H7 (cell line): ENCODE results near the gene RAB36. TPM values are rescaled to one million over a fixed set of nuclear protein-coding genes. Genes with fewer than 3 reads are reported as not detected.

ENCODE experiments used
- DNase-seq: peaks from one replicate; pipeline ENCODE4 v3.0.0; 2012
- H3K27me3 ChIP-seq: 2 replicates; pipeline ENCODE4 v1.6.0; 2011; ENCODE audit warnings: mild to moderate bottlenecking, low read length; ENCODE audit not compliant: control insufficient read depth, insufficient read depth
- H3K36me3 ChIP-seq: replicated peaks from 2 replicates; pipeline ENCODE4 v1.5.1; 2011; ENCODE audit warnings: low read length; ENCODE audit not compliant: control insufficient read depth, insufficient read depth
- H3K4me3 ChIP-seq: 2 replicates; pipeline ENCODE4 v1.5.1; 2011; ENCODE audit warnings: low read depth, mild to moderate bottlenecking, control low read depth, low read length, moderate library complexity; ENCODE audit not compliant: insufficient read depth
- total RNA-seq: library from RNA; depleted of rRNA; stranded (reverse); fragments of >200 nt; shearing (Covaris generic); gene quantifications from 2 replicates; pipeline ENCODE4 v1.2.3, GENCODE V29; 2014

The RAB36 gene
- total RNA-seq, 1 experiment from 2014 or later: 1.7 TPM

DNA sequence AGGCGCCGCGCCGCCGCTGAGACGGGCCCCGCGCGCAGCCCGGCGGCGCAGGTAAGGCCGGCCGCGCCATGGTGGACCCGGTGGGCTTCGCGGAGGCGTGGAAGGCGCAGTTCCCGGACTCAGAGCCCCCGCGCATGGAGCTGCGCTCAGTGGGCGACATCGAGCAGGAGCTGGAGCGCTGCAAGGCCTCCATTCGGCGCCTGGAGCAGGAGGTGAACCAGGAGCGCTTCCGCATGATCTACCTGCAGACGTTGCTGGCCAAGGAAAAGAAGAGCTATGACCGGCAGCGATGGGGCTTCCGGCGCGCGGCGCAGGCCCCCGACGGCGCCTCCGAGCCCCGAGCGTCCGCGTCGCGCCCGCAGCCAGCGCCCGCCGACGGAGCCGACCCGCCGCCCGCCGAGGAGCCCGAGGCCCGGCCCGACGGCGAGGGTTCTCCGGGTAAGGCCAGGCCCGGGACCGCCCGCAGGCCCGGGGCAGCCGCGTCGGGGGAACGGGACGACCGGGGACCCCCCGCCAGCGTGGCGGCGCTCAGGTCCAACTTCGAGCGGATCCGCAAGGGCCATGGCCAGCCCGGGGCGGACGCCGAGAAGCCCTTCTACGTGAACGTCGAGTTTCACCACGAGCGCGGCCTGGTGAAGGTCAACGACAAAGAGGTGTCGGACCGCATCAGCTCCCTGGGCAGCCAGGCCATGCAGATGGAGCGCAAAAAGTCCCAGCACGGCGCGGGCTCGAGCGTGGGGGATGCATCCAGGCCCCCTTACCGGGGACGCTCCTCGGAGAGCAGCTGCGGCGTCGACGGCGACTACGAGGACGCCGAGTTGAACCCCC, 35.8 kb downstream of the RAB36 start:
- DNase-seq: peak; percentile 78
- Histone ChIP-seq H3K27me3 (peaks cover 10% of the 10 kb centered on the region), H3K36me3 (peaks cover 1% of the 10 kb centered on the region; the same call in 1 of the 2 replicates), H3K4me3 (peak overlapping the region; percentile 90)

DNA sequence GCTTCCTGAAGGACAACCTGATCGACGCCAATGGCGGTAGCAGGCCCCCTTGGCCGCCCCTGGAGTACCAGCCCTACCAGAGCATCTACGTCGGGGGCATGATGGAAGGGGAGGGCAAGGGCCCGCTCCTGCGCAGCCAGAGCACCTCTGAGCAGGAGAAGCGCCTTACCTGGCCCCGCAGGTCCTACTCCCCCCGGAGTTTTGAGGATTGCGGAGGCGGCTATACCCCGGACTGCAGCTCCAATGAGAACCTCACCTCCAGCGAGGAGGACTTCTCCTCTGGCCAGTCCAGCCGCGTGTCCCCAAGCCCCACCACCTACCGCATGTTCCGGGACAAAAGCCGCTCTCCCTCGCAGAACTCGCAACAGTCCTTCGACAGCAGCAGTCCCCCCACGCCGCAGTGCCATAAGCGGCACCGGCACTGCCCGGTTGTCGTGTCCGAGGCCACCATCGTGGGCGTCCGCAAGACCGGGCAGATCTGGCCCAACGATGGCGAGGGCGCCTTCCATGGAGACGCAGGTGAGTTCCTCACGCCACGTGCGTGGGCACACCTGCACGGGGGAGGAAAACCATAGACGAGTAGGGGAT, 36.5 kb downstream of the RAB36 start:
- peak overlapping the region; percentile 90 for H3K4me3 ChIP-seq
- DNase-seq: peak; percentile 75
- peaks cover 10% of the 10 kb centered on the region for H3K27me3 ChIP-seq
- peaks cover 1% of the 10 kb centered on the region; the same call in 1 of the 2 replicates for H3K36me3 ChIP-seq

DNA sequence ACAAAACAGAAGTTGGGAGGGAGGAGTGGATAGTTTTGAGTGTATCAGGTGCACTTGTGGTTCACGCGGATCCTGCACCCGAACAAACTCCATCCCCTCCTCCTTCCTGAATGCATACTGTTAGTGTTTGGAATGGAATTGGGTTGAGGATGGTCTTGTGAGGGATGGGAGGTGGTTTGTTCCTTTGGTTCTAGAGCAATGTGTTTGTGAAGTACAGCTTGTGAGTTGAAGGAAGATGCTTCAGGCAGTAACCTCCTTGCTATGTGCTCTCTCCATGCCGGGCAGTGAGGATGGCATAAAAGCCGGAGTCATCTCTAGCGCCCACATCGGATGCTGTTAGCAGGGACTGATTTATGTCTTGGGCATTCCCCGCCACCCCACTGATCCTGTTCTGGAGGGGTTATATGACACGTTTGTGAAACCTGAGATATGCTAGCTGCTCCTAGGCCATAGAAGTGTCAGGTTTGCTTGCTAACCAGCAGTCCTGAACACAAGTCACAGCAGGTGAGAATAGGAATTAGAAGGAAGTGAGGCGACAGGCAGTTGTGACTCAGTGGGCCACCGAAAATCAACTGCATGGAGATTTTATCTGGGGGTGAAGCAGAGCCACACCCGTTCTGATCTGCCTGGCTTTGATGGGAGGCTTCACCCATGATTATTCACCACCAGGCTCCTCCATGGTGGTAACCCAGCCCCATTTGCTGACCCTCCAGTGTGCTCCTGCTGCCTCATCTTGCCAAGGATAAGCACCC, 37.2 kb downstream of the RAB36 start:
- Histone ChIP-seq H3K4me3 (peak overlapping the region; percentile 90), H3K36me3 (no peaks in the 10 kb centered on the region; the same call in 1 of the 2 replicates), H3K27me3 (peaks cover 10% of the 10 kb centered on the region)
- DNase-seq: peak; percentile 68

DNA sequence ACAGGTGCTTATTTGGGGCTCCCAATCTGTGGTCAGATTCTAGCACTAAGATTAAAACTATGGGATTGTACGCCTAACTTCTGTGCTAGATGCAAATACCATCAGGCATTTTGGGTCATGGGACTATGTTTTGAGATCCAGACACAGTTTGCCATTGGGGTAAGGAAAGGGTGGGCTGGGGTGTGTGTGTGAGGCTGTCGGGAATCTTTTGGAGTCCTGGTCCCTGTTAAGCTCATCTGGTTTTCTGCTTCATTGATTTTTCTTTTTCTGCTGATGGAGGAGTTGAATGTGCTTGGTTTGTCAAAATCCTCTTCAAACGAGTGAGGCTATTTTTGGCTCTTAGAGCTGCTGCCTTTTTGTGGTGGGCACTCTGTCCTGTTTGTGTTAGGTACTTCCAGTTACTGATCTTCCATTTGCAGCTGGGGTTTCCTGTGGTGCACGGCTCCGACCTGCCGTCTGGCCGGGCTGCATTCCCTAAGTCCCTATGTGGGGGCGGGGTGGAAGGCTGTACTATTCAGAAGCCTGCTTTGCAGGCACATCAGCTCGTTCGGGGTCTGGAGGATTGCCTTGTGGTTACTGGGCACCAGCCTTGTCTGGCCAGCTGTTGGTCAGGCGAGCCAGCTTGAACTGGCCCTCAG, 37.9 kb downstream of the RAB36 start:
- Histone ChIP-seq H3K27me3 (peaks cover 10% of the 10 kb centered on the region), H3K4me3 (peak overlapping the region; percentile 90; the same call in 1 of the 2 replicates), H3K36me3 (no peaks in the 10 kb centered on the region; the same call in 1 of the 2 replicates)
- DNase-seq: peak; percentile 89

DNA sequence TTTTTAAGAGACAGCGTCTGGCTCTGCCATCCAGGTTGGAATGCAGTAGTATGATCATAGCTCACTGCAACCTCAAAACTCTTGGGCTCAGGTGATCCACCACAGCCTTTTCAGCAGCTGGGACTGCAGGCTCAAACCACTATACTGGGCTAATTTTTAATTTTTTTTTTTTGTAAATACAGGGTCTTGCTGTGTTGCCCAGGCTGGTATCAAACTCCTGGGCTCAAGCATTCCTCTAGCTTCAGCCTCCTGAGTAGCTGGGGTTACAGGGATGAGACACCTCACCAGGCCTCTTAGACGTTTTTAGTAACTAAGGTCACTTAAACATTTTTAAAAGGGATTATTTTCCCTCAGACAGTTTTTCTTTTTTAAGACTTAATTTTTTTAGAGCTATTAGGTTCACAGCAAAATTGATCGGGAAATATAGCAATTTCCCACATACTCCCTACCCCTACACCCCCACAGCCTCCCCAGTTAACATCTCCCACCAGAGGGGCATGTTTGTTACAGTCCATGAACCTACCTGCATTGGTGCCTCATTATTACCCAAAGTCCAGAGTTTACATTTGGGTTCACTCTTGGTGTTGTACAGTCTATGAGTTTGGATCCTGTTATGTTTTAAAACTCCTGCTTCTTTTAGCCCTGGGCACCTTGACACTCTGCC, 39.0 kb downstream of the RAB36 start:
- Histone ChIP-seq H3K4me3 (no peak overlapping the region), H3K27me3 (peaks cover 10% of the 10 kb centered on the region), H3K36me3 (no peaks in the 10 kb centered on the region; the same call in 1 of the 2 replicates)
- DNase-seq: no peak

DNA sequence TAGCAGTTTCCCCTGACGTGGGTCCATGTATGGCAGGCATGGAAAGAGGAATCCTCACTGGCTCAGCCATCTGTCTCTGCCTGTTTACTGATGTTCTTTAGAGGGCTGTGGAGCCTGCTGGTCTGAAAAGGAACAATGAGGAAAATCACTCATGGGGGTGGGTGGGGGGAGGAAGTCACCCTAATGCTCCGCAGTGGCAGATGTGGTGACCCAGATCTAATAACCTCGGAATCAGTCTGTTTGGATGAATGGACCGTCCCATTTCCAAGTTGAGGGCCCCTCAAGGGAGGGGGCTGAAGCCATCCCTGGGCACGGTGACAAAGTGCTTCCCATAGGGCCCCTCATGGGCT, 39.5 kb downstream of the RAB36 start:
- DNase-seq: peak; percentile 33
- H3K4me3 ChIP-seq: no peak overlapping the region
- no peaks in the 10 kb centered on the region; the same call in 1 of the 2 replicates for H3K36me3 ChIP-seq
- peaks cover 10% of the 10 kb centered on the region for H3K27me3 ChIP-seq

DNA sequence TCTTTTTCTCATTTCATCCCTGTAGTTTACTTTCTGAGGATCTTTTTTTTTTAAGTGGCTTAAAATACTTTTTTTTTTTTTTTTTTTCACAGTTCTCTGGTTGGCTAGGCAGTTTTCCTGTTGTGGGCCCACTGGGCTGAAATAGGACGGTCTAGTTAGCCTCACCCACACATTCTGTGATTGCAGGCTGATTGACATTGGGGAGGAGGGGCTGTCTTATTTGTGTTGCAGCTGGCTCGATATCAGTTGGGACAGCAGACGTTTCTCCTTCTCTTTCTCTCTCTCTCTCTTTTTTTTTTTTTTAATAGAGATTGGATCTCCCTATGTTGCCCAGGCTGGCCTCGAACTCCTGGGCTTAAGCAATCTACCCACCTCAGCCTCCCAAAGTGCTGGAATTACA, 41.9 kb downstream of the RAB36 start:
- no peak overlapping the region for H3K4me3 ChIP-seq
- DNase-seq: peak; percentile 23
- H3K36me3 ChIP-seq: no peaks in the 10 kb centered on the region
- no peaks in the 10 kb centered on the region for H3K27me3 ChIP-seq

DNA sequence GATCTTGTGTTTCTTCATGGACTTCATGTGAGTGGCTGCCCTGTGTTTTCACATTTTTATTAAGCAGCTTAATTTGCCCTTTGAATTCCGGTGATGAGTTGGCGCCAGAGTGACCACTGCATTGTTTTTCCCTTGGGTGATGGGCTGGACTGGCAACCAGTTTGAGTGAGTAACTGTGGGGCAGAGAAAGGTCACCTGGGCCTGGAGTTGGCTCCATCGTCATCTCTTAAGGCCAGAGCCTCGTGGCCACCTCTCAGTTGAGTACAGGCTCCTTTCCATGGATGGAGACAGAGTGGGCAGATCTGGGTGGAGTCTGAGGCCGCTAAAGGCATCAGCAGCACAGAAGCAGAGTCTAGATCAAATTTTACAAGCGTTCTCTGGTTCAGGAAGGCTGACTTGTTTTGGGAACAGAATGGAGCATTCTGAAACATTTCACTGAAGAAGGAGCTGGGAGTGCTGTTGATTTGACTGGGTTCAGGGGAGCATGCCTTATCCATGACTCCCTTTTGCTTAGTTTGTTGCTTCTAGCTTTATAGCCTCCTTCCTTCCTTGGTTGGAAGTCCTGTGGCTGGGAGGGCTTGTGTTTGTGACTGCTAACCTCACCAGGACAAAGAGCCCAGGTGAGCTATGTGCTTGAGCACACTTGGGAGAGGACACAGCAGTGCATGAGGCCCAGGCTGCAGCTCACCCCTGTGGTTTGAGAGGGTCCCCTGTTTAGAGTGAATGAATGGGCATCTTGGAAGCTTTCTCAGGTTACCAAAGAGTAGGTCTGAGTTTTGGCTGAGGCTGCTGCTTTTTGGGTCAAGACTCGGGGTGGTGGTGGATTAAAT, 42.8 kb downstream of the RAB36 start:
- peak; percentile 32 for DNase-seq
- Histone ChIP-seq H3K27me3 (no peaks in the 10 kb centered on the region), H3K36me3 (no peaks in the 10 kb centered on the region; the same call in 1 of the 2 replicates), H3K4me3 (no peak overlapping the region)

DNA sequence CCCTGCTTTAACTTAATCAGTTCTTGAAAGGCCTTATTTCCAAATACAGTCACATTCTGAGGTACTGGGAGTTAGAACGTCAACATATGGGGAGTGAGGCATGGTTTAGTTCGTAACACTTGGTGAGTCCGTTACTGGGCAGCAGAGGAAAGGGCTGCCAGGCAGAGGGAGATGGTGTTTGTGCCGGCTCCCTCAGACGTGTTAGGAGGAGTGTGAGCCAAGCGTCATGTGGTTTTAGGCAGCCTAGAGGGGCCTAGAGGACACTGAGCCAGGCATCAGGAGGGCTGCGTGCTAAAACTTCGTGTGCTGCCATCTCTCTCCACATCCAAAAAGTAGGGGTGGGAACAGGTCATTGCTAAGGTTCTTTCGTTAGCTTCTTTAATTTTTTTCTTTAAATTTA, 45.2 kb downstream of the RAB36 start:
- Histone ChIP-seq H3K27me3 (no peaks in the 10 kb centered on the region), H3K36me3 (no peaks in the 10 kb centered on the region; the same call in 1 of the 2 replicates), H3K4me3 (no peak overlapping the region)
- peak; percentile 4 for DNase-seq

DNA sequence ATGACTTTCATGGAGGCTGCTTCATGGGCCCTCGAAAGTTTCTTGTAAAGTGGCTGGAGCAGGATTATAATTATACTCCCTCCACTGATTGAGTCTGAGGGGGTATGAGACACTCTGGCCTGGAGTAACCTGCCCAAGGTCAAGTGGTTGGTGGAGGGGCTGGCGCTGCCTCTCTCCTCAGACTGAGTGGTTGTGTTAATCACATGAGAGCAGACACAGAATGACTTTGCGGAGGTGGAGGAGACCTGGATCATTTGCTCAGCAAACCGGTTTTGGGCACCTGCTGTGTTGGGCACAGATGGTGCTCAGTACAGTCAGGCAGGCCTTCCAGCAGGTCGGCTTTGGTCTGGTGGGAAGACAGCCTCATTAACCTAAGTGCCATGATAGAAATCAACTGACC, 46.9 kb downstream of the RAB36 start:
- Histone ChIP-seq H3K27me3 (no peaks in the 10 kb centered on the region), H3K36me3 (no peaks in the 10 kb centered on the region; the same call in 1 of the 2 replicates), H3K4me3 (no peak overlapping the region)
- peak; percentile 65 for DNase-seq

DNA sequence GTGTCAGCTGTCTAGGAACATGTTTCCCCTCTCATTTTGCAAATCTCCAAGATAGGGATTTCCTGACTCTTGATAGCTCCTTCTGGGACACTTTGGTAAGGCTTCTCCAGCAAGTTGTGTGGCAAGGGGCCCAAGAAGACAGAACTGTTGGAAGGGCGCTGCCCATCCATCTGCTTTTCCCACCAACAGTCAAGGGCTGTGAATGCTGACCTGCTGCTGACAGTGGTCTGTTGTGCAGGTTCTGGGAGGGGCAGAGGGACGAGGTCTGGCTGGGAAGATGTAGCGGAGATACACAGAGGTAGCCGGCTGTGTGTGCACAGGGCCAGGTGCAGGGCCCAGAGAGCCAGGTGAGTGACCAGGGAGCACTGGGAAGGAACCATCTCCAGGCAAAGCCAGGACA, 47.3 kb downstream of the RAB36 start:
- Histone ChIP-seq H3K36me3 (no peaks in the 10 kb centered on the region; the same call in 1 of the 2 replicates), H3K27me3 (no peaks in the 10 kb centered on the region), H3K4me3 (no peak overlapping the region)
- no peak for DNase-seq

DNA sequence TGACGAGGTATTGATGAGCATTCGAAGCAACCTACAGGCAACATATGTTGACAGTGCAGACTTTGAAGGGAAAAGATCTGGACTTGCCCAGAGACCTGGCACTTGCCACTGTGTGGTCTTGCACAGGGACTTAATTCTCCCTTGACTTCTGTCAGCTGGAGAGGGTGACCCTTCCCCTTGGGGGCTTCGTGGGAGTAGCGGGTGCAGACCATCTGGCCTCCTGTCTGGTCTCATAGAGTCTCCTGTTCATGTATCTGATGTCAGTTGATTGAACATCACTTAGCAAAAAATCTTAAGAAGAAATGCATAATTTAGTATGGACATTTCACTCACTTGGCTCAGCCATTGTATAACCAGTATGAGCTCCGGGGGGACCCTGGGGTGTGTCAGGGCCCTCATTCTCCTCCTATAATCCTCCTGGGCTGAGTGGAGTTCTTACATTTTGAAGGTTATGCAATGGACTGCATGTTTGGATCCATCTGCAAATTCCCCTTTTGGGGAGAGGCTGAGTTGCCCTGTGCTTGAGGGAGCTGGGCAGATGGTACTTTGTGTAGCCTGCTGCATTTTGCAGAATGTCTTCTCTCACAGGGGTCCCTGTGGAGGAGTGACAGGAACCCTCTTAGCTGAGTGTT, 48.0 kb downstream of the RAB36 start:
- Histone ChIP-seq H3K36me3 (no peaks in the 10 kb centered on the region; the same call in 1 of the 2 replicates), H3K4me3 (no peak overlapping the region), H3K27me3 (no peaks in the 10 kb centered on the region)
- DNase-seq: no peak

DNA sequence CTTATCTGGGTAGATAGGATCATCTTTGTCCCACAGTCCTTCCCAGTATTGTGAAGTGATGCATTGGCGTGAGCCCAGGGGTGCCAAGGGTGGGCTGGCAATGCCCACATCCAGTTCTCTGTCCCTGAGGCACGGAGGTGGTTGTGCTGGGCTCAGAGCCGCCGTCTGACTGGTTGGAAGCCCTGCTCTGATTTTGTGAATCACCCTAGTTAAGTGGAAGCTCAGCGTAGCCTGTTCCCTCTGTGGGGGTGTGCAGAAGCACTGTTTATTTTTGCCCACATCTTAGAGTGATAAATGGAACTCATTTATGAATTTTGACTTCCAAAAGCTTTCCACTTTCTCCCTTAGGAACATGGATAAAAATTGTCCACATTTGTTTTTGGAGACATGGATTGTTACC, 48.6 kb downstream of the RAB36 start:
- Histone ChIP-seq H3K36me3 (no peaks in the 10 kb centered on the region; the same call in 1 of the 2 replicates), H3K4me3 (no peak overlapping the region), H3K27me3 (no peaks in the 10 kb centered on the region)
- no peak for DNase-seq
